Lung (tissue), 12 donors: Measurements from ENCODE around the gene NLRC4. TPM values are rescaled to one million over a fixed set of nuclear protein-coding genes. Genes with fewer than 3 reads are reported as not detected.
"Not testable (repeated sequence)": the region's sequence is repeated elsewhere in the genome, so short reads cannot be mapped to it uniquely, and the experiment has no call there.

ENCODE experiments used
- ATAC-seq: fragments of 200-7000 bp; cut with Tn5 transposase; one replicate; pipeline ENCODE4 v1.9.1; 2020; ENCODE audit warnings: moderate number of reproducible peaks; ENCODE audit not compliant: insufficient read depth, low FRiP score
- DNase-seq, 3 donors: peaks; one replicate each; pipeline ENCODE4 v3.0.0-alpha.2; 2013 to 2017
- H3K27ac ChIP-seq, 2 donors: one replicate each; pipeline ENCODE4 v1.5.1; 2013; ENCODE audit warnings: mild to moderate bottlenecking in 2 of 2, moderate library complexity in 2 of 2, control low read depth in 1 of 2, inconsistent platforms in 1 of 2, low read depth in 1 of 2, low read length in 1 of 2
- H3K27me3 ChIP-seq, 3 donors: one replicate each; pipeline ENCODE4 v1.5.1; 2013; ENCODE audit warnings: low read length in 2 of 3; ENCODE audit not compliant: control insufficient read depth in 3 of 3, insufficient read depth in 3 of 3
- H3K36me3 ChIP-seq, 4 donors: one replicate each; pipeline ENCODE4 v1.5.1; 2013; ENCODE audit warnings: low read length in 4 of 4, mild to moderate bottlenecking in 1 of 4, moderate library complexity in 1 of 4; ENCODE audit not compliant: control insufficient read depth in 4 of 4, insufficient read depth in 4 of 4
- H3K4me1 ChIP-seq, 5 donors: one replicate each; pipeline ENCODE4 v1.5.1; 2013; ENCODE audit warnings: low read length in 5 of 5, mild to moderate bottlenecking in 2 of 5, moderate library complexity in 1 of 5; ENCODE audit not compliant: control insufficient read depth in 5 of 5, insufficient read depth in 5 of 5
- H3K4me3 ChIP-seq: one replicate; pipeline ENCODE4 v1.5.1; 2013; ENCODE audit warnings: mild to moderate bottlenecking, control low read depth, moderate library complexity
- H3K9ac ChIP-seq, 2 donors: one replicate each; pipeline ENCODE4 v1.5.1; 2013; ENCODE audit warnings: low read length in 2 of 2, control low read depth in 1 of 2; ENCODE audit not compliant: insufficient read depth in 1 of 2
- H3K9me3 ChIP-seq, 4 donors: one replicate each; pipeline ENCODE4 v1.5.1; 2013; ENCODE audit warnings: low read length in 3 of 4, mild to moderate bottlenecking in 1 of 4, moderate library complexity in 1 of 4; ENCODE audit not compliant: control insufficient read depth in 4 of 4, insufficient read depth in 3 of 4
- WGBS, 2 donors: extraction: QIAGEN DNeasy Blood & Tissue Kit; methylation state at CpG; one replicate each; pipeline ENCODE4 v1.1.7; 2013; 5-methylcytosine and 5-hydroxymethylcytosine counted together
- polyA plus RNA-seq, 2 donors: library from polyadenylated mRNA; stranded (reverse); fragments of 200-250 nt; gene quantifications; one replicate each; pipeline ENCODE4 v1.2.1, GENCODE V29; 2013
- total RNA-seq, 2 donors: library from RNA; depleted of rRNA in 1 of 2; stranded (reverse); fragments of >200 nt in 1 of 2; gene quantifications; one replicate each; pipeline ENCODE4 v1.2.1, GENCODE V29; 2014 to 2021
- TF ChIP-seq, protein P1 (sequence below): IDR thresholded peaks from 2 replicates; pipeline ENCODE4 v1.5.1; 2012; ENCODE audit warnings: mild to moderate bottlenecking; ENCODE audit errors: control extremely low read depth, extremely low read depth
- donor health status: control.
- donor health status: control.
- donor health status: Bipolar disorder and iron deficiency.
- donor health status: healthy.
- donor health status: DM: yes; HTN: yes; CAD: no.

Gene NLRC4
- total and polyA plus RNA-seq, 4 donors, result 3.8 to 18.2 (median 10.6) TPM

DNA sequence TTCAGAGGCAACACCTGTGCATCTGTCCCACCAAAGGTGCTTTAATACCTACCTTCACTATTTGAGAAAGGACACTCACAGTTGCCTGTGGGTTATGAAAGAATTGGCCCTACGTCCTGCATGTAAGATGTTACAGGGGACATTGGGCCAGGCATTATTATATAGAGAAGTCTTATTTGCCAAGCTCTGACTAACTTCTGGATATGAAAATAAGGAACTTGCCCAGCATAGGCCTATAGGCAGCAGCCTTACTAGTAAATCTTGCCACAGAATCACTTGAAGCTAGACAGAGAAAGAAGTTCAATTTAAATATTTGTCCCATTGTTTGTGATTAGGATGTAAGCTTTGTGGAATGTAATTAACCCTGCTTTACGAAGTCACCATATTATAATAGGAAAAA lies 41.7 kb downstream of the NLRC4 start:
- DNase-seq, result no peak
- Histone ChIP-seq H3K9me3 (no peaks in the 10 kb centered on the region), H3K27ac (no peak overlapping the region), H3K4me3 (no peak overlapping the region), H3K4me1 (no peaks in the 10 kb centered on the region), H3K27me3 (no peaks in the 10 kb centered on the region), H3K36me3 (peaks cover 4 to 25% (median 9%) of the 10 kb centered on the region in 4 donors), H3K9ac (no peak overlapping the region)
- WGBS, 2 donors, result 88 to 89% methylated on average over 2 of the region's 2 CpGs
- TF ChIP-seq, protein P1, sequence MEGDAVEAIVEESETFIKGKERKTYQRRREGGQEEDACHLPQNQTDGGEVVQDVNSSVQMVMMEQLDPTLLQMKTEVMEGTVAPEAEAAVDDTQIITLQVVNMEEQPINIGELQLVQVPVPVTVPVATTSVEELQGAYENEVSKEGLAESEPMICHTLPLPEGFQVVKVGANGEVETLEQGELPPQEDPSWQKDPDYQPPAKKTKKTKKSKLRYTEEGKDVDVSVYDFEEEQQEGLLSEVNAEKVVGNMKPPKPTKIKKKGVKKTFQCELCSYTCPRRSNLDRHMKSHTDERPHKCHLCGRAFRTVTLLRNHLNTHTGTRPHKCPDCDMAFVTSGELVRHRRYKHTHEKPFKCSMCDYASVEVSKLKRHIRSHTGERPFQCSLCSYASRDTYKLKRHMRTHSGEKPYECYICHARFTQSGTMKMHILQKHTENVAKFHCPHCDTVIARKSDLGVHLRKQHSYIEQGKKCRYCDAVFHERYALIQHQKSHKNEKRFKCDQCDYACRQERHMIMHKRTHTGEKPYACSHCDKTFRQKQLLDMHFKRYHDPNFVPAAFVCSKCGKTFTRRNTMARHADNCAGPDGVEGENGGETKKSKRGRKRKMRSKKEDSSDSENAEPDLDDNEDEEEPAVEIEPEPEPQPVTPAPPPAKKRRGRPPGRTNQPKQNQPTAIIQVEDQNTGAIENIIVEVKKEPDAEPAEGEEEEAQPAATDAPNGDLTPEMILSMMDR, result no peak
- ATAC-seq, result no peak

DNA sequence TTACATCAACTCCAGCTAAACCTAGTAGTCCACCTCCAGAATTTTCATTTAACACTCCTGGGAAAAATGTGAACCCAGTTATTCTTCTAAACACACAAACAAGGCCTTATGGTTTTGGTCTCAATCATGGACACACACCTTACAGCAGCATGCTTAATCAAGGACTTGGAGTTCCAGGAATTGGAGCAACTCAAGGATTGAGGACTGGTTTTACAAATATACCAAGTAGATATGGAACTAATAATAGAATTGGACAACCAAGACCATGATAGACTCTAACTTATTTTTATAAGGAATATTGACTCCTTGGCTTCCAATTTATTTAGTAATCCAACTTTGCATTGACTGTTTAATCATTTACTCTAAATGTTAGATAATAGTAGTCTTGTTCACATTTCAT lies 44.2 kb downstream of the NLRC4 start:
- H3K27ac ChIP-seq, result no peak overlapping the region
- ATAC-seq (no peak), DNase-seq (no peak)
- H3K4me3 ChIP-seq, result no peak overlapping the region
- H3K9ac ChIP-seq, result no peak overlapping the region
- peaks cover 4 to 21% (median 10%) of the 10 kb centered on the region in 4 donors for H3K36me3 ChIP-seq
- H3K4me1 ChIP-seq, result no peaks in the 10 kb centered on the region
- TF ChIP-seq, protein P1, result no peak
- no peaks in the 10 kb centered on the region for H3K27me3 ChIP-seq
- H3K9me3 ChIP-seq, result no peaks in the 10 kb centered on the region

DNA sequence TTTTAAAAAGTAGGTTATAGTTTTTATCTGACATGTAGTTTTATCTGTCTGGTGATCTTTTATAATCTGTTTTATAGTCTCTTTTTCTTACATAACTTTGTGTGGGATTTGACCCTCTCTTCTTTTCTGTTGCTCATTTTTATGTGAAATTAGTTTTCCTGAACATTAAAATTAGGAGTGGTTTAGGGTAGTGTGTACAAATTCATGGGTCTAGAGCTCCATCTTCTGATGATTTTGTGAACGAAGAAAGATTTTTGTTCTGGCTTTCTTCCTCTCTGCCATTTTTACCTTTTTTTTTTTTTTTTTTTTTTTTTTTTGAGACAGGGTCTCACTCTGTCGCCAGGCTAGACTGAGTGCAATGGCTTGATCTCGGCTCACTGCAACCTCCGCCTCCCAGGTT lies 52.4 kb downstream of the NLRC4 start:
- no peak overlapping the region for H3K4me3 ChIP-seq
- no peak for ATAC-seq
- no peaks in the 10 kb centered on the region for H3K9me3 ChIP-seq
- TF ChIP-seq, protein P1, result no peak
- H3K36me3 ChIP-seq, result peaks cover 0 to 12% (median 5%) of the 10 kb centered on the region in 4 donors
- H3K27ac ChIP-seq, result no peak overlapping the region
- H3K27me3 ChIP-seq, result no peaks in the 10 kb centered on the region
- no peak overlapping the region for H3K9ac ChIP-seq
- peak in 2 of 3 donors; percentile 2 to 7 for DNase-seq
- WGBS, 2 donors, result 88 to 92% methylated on average over 4 of the region's 4 CpGs
- H3K4me1 ChIP-seq, result no peaks in the 10 kb centered on the region

DNA sequence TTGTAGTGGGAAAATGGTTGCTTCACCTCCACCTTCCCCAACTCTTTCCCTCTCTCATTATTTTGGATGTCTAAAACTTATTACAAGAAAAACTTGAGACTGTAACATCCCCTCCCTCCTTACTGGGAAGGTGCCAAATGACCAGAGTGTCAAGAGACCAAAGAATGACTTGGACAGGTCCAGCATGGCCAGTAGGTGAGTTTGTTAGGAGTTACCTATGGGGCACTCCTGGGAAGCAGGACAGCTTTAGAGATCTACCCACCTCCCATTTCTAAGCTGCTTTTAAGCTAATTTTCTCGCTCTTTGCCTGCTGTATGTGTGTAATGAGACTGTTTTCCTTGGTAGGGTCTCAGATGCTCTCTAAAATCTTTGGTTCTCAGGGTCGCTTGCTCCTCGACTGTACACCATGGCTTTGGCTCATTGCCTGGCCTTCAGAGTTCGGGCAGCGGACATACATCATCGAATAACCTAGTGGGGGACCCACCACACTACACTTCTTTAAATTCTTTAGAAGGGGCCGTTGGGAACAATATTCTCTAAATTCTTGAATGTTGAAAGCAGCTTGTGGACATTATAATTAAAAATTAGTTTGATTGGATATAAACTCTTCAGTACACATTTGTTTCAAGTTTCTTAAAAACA lies 53.8 kb downstream of the NLRC4 start:
- Histone ChIP-seq H3K36me3 (peaks cover 0 to 16% (median 5%) of the 10 kb centered on the region in 4 donors), H3K9ac (no peak overlapping the region), H3K4me1 (no peaks in the 10 kb centered on the region), H3K9me3 (no peaks in the 10 kb centered on the region), H3K27ac (no peak overlapping the region), H3K4me3 (no peak overlapping the region), H3K27me3 (no peaks in the 10 kb centered on the region)
- DNase-seq (no peak), ATAC-seq (no peak)
- TF ChIP-seq, protein P1, result no peak
- 91 to 92% methylated on average over 7 of the region's 7 CpGs for WGBS, 2 donors

DNA sequence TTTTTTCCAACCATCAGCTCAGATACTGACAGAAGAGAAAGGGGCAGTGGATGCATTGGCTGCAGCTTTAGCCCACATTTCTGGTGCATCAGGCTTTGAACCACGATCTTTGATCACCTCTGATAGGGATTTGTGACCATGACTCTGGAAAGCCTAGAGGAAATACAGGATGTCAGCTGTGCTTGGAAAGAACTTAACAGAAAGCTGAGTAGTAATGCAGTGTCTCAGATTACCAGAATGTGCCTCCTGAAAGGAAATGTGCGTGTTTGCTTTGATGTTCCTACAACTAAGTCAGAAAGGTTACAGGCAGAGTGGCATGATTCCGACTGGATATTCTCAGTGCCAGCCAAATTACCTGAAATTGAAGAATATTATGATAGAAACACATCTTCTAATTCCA lies 61.3 kb downstream of the NLRC4 start:
- H3K9me3 ChIP-seq, H3K27ac ChIP-seq, H3K4me3 ChIP-seq, H3K4me1 ChIP-seq, H3K9ac ChIP-seq, ATAC-seq, DNase-seq, H3K27me3 ChIP-seq: not testable (repeated sequence)
- 95 to 96% methylated on average over 3 of the region's 3 CpGs for WGBS, 2 donors
- peaks cover 4 to 10% (median 8%) of the 10 kb centered on the region in 4 donors for H3K36me3 ChIP-seq
